Chondrocyte (in vitro differentiated cells): Measurements from ENCODE around the gene PAGE3. TPM values are rescaled to one million over a fixed set of nuclear protein-coding genes. Genes with fewer than 3 reads are reported as not detected.

Experiments used
- total RNA-seq: library from RNA; stranded (reverse); gene quantifications from 3 replicates; pipeline ENCODE4 v1.2.1, GENCODE V29; 2021

PAGE3 gene
- total RNA-seq, 1 donor from 2014 or later = not detected

Other genes starting within 250 kb of the PAGE3 start
- not detected in 3 replicates for gene ALAS2, start 233.9 kb downstream of the PAGE3 start, total RNA-seq
- not detected in 3 replicates for gene PAGE2B, start 189.9 kb downstream of the PAGE3 start, total RNA-seq
- gene PAGE2, start 175.9 kb downstream of the PAGE3 start, total RNA-seq = not detected in 3 replicates
- not detected in 3 replicates for gene PAGE5, start 44.6 kb downstream of the PAGE3 start, total RNA-seq
- 8.2 to 25.8 TPM (median 25.7 TPM) in 3 replicates for gene MAGEH1, start 187.2 kb upstream of the PAGE3 start, total RNA-seq
- gene USP51, start 224.9 kb upstream of the PAGE3 start, total RNA-seq = 1.0 to 2.0 TPM (median 1.1 TPM) in 3 replicates